GM18526 (cell line): ENCODE data around the gene DDN.

Experiments used
- POLR2A ChIP-seq: IDR thresholded peaks from 3 replicates; pipeline ENCODE4 v1.6.1; 2011; ENCODE audit not compliant: insufficient read length; ENCODE audit errors: extremely low read depth

DDN gene

DNA sequence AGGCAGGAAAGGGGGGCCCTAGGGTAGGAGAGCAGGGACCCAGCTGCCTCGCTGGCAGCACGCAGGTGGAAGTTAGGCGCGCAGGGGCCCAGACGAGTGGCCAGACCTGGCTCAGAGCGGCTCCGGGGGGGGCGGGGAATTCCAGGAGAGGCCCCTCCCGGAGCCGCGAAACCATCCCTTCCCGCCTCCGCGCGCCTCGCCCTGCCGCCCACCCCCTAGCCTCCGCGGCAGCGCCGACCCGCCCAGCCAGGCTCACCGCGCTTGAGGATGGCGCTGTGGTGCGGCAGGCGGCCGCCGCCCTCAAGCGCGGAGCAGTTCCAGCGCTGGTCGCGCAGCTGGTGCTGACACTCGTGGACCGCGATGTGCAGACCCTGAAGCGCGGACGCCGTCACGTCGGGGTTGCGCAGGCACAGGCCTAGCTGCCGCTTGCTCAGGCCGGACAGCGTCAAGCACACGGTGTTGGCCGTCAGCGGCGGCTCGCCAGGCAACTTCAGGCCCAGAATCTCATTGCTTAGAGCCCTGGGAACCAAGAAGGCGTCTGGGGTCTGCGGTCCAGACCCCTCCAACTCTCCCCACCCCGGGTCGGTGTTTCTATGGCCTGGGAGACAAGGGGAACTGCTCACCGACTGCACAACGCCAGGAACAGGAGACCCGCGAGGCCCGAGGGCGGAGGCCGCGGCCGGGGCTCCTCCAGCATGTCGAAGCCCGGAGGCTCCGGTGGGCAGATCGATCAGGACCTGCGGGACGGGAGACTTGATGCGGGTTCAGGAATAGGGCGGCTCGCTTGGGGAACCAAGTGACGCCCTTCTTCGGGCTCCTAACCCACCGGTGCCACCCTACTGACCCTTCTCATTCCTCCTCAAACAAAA, 29.1 kb downstream of the DDN start:
- TF ChIP-seq POLR2A, result no peak

DNA sequence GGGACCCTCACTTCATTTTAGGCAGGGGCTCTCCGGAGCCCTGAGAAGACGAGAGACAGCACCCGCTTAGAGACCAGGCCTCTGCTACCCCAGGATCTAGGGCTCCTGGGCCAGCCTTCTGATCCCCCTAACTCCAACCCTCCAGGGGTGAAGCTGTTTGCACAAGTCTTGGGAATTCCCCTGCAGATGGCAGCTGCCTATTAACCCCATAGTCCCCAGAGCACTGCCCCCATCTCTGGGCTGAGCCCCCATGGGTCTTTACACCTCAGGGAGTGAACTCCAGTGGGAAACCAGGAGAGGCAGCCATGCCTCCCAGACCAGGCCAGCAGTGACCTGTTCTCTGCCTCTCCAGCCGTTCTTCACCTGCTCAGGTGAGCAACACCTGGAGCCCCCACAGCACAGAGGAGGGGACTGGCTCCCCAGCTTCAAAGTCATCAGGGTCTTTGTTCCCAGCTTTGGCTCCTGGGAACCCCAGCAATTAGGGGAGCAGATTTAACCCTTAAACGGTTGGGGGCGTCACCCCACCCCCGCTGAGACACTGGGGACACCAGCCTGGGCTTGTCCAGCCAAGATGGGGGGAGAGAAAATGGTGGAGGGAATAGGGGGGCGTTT, 29.9 kb downstream of the DDN start:
- TF ChIP-seq POLR2A, result no peak

DNA sequence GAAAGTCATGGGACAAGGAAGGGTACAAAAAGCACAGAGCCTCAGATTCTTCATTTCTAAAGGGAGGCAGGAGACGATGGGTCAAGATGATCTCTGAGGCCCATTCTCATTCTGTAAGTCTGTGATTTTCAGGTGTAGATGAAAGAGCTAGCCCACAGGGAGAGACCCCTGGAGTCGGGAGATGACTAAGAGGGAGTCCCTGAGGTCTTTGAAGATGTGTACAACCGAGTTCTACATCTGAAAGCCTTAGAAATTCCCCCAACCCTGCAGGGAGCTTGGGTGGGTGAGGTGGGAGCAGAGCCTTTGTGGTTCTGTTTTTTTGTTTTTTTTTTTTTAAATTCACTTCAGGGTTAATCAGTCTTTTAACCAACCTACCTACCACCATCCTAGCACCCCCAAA, 30.7 kb downstream of the DDN start:
- no peak for TF ChIP-seq POLR2A

DNA sequence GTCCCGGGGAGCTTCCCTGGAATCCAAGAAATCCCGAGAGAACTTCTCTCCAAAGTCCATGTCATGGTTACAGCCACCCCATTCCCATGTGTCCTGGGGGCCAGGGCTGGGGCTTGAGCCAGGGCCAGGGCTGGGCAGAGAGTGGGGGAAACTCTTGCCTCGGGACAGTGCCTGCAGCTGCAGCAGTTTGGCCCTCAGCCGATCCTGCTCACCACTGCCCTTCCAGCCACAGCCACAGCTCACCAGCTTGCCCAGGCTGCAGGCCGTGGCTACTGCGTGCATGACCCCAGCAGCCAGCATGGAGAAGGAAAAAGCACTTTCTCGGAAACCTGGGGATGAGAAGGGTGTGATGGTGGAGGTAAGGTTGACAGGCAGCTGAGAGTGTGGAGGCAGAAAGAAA, 31.2 kb downstream of the DDN start:
- no peak for TF ChIP-seq POLR2A

DNA sequence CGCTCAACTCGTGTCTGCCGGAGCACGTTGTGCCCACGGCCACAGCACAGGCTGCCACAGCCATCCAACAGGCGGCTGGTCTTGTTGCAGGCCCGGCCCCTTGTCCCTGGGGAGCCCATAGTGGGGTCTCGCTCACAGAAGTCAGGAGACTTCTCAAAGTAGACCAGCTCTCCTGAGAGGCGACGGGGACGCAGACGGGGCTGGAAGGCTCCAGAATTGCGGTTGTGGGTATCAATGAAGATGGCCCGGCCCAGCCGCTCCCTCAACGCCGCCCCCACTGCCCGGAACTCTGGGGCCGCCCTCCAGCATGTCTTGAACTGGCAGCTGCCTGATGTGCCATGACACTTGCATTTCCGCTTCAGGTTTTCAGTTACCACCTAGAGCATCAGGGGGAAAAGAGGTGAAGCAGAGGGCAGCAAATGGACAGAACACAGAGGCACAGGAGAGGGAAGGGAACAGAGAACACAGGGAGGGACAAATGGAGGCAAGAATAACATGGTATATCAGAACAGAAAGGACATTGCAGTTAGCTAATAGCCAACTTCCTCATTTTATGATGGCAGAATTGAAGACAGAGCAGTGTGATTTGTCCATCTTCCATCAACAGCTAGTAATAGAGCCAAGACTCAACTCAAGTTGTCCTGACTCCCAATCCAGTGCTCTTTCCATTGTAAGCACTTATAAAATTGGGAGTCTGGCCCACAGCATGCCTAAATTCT, 32.8 kb downstream of the DDN start:
- TF ChIP-seq POLR2A, result no peak

DNA sequence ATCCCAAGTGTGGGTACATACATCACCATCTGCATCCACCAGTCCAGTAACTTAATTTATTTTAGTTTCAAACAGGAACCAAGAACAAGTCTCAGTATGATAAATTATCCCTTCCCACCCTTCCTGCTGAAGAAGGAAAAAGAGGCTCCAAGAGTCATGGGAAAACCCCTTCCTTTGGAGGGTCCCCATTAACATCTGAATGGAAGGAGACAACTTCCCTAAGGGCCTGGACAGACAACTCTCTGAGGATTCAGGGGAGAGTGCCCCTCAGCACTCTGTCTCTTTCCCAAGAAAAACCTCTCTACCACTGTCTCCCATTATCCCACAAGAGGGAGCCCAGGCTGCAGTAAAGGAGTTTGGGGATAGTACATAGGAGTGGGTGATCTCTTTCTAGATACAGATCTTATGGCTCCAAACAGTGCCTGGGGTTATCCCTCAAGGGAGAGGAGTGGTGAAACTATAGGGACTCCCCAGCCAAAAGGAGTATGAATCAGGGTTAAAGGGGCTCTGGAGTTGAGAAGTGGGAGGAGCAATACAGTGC, 33.8 kb downstream of the DDN start:
- no peak for TF ChIP-seq POLR2A

DNA sequence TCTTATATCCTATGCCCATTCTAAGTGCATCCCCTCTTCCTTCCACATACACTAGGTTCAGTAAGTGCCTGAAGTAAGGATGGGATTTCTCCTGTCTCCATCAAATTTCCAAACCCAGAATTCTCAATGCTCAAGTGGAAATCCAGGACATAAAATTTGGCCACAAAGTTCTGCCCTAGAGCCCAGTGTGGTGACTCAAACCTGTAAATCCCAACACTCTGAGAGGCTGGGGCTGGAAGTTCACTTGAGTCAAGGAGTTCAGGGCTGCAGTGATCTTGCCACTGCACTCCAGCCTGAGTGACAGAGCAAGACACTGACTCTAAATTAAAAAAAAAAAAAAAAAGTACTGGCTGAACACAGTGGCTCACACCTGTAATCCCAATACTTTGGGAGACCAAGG, 37.4 kb downstream of the DDN start:
- no peak for TF ChIP-seq POLR2A

DNA sequence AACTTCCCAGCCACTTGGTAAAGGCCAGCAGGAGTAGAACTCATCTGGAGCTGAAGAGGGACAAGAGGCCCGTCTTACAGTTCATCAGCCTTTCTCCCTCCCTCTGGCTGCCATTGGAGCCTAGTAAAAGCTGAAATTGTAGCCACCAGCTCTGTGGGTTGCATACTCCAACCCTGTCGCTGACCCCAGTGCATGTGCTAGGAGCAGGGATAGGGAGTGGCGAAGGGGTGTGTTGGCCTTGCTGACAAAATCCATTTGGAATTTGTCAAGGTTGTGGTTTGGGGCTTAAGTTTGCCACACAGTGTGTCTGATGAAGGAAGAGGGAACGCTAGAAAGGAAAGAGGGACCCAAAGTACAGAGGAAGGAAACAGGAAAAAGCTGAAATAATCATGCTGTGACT, 37.8 kb downstream of the DDN start:
- TF ChIP-seq POLR2A, result no peak

DNA sequence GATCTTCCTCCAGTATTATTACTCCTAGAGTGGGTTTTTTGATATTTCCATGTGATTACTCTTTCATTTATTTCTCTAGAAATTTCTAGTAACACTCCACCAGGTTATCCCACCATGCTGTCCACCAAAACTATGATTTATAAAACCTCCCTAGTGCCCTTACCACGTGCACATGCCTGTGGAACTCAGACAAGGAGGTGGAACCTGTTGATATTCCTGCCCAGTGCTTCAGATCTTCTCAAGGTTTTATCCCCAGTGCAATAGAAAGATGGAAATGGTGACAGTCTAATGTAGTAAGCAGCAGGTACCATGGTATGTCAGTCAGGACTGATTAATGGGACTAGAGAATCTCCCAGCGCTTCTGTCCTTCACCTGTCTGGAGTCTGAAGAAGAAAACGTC, 38.3 kb downstream of the DDN start:
- TF ChIP-seq POLR2A, result no peak

DNA sequence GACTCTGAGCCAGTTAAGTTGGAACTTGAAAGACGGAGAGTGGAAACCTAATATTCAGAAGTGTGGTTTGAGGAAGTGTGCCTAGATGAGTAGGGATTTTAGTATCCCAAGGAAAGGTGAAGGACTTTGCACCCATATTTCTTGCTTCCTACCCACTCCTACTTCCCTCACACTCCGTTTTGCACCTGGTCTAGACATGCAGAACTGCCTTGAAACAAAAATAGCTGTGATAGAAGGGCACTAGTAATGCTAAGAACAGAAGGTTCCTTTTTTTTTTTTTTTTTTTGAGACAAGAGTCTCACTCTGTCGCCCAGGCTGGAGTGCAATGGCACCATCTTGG, 41.2 kb downstream of the DDN start:
- no peak for TF ChIP-seq POLR2A

DNA sequence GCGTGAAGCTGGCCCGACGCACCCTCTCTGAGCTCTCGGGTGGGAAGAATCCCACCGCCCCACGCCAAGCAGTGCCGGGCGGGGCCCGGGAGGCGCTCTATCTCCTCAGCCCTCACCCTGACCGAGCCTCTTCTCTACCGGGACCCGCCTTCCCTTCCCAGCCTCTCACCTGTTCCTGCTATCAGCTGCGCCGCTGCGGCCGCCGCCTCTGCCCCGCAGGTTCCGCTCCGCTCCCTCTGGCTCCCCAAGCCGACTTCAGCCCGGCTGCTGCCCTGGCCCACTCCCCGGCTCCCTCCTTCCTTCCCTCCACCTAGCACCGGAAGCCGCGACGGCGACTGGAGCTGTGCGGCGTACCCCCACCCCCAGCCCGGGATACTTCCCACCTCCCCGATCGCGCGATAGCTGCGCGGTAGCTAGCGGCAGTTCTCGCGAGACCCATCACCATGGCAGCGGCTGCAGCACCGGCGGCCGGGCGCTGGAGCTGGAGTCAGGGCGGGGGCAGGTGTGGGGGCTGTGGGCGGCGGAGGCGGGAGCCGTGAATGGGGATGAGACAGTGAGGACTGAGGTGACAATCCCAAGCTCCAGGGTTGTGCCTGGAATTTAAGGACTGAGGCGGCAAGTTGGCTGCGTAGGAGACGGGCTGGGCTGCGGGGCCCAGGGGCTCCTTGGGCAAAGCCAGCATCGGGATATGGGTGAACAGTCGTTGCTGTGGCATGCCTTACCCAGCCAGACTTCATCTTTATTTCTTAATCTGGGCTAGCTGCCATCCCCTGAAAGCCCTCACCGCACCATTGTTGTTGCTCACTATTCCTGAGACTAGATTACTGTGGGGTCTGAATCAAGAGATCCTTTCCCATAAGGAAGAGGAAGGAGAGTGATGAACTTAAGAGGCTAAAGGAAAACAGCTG, 41.8 kb downstream of the DDN start, which contains the start of gene ARF3:
TSS of gene ARF3 (minus strand) at position 347 of the 908 bp plus-strand sequence. CDS start 16,392 bp downstream, outside the sequence.
- TF ChIP-seq POLR2A, result peak; percentile 74

DNA sequence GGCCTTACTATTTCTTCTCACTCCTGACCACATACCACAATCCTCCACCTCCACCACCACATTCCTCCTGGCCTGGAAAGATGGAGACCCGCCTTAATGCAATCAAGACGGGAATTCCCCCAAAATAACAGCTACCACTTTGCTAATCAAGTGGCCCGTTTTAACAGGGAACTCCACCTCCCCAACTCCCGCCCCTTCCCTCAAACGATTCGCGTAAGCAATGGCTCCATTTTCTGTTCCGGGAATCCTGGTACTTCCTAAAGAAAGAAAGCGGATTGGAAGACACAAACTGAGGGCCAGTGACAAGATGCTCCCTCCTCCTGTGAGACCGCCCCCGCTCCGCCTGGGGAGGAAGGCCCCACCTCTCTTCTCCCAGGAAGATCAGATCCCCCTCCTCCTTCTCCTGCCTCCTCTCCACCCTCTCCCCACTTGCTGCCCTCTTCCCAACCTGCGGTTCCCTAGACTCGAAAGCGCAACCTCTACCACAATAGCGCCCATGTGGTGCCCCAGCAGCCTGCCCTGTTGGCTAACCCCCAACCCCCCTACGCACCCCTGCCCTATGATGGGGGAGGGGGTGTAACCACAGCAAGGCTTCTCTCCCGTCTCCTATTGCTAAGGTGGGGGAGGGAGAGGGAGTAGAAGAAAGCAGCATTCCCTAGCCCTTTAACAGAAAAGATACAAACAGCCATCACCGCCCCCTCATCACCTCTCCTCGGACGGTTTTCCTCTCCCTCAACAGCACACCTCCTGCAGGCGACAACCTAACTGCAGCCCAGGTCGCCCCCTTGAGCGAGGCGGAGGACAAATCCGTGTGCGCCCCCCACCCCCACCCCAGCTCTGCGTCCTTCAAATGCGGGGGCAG, 42.7 kb downstream of the DDN start:
- TF ChIP-seq POLR2A, result no peak

DNA sequence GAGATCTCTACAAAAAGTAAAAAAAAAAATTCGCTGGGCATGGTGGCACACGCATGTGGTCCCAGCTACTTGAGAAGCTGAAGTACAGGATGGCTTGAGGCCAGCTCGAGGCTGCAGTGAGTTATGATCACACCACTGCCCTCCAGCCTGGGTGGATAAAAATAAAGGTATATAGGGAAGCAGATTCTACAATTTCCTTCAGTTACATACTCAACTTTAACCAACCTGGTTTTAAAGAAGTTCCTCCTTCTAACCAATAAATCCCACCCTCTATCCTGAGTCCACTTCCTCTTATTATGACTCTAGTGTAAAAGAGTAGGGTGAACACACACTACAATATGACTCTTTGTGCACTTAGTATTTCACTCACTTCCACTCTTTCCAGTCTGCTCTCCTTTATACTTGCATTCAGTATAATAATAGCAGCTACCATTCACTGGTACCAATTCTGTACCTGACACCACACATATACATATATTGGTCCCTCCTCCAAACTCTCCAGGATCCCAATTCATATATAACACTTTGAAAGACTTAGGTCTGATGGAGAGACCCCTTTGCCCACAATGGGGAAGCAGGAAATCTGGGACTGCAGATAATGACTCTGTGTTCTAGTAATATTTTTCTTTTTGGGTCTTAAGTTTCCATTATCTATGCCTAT, 44.2 kb downstream of the DDN start:
- no peak for TF ChIP-seq POLR2A
